A204.1 (cell line): Measurements from ENCODE around the gene PLS3.
"Not testable (repeated sequence)": the region's sequence is repeated elsewhere in the genome, so short reads cannot be mapped to it uniquely, and the experiment has no call there.

ENCODE experiments used
- FAIRE-seq: peaks from 2 replicates; lab custom pipeline; 2012; peaks lifted over from hg19 to GRCh38; lab: Jason Lieb, UNC

The PLS3 gene

GRCh38 chrX:115606861-115607260 lies 45.9 kb downstream of the PLS3 start:
- no peak for FAIRE-seq

- no peak for FAIRE-seq
Observed at GRCh38 chrX:115609621-115610020, 48.6 kb downstream of the PLS3 start.

GRCh38 chrX:115616943-115617563 lies 56.1 kb downstream of the PLS3 start:
- FAIRE-seq, result peak; percentile 62

DNA sequence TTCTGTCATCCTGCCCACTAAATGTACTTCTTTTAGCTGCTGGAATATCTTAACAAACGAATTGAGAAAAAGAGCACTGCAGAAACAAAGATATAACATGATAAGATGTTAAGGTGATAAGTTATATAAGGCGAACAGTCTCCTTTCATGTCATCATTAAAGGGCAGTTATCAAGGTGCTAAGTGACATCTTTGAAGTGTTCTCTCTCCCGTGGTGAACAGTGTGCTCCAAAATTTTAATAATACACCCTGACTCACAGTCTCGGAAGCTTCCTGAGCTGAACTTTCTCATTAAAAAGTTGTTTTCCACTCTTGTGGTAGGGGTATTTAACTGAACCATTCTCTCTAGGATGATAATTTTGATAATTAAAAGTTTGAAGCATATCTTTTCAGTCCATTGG lies 61.6 kb downstream of the PLS3 start:
- FAIRE-seq, result no peak

DNA sequence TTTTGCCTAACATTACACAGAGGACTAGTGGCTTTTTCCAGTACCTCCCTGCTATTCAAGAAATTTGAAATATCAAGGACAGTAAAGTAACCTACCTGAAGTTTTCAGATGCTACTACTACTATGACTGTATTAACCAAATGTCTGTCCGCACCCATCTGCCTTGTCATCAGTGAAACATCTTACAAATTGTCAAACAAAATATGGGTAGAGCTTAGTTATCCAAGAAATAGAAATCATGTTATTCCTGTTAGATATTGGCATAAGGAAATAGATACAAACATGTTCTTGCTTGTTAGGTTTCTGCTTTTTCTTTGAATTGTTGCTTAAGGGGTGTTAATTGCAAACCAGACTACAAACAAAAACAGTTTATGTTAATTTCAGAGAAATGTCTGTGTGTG lies 63.9 kb downstream of the PLS3 start:
- FAIRE-seq, result no peak

DNA sequence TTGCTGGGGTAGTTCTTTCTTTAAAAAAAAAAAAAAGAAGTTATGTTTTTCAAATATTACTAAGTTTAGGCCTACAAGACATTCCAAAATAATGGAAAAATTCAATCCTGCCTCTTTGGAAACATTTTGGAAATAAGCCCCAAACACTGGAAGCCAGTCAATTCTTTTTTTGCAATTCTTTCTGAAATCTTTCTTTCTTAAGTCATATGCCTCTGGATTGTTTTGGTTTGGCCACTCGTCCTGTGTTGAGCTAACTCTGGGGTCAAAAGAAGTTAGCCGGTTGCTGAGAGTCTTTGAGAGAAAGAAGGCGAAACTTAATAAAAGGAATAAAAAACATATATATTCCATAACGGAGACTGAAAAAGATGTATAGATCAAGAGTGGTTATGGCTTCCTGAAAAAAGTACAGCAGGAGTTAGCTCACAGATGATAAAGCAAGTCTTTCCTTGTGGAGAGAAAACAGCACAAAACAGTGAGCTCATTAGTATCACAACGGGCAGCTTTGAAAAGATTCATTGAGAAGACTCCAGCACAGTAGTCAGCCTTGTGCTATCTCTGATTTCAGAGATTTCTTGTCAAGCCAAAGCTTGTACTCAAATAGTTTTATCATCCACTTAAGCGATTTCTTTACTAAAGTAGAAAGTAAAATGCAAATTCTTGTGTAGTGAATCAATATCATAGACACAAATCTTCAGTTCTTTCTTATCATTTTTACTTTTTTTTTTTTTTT lies 64.8 kb downstream of the PLS3 start:
- FAIRE-seq, result no peak

GRCh38 chrX:115630204-115630603 lies 69.2 kb downstream of the PLS3 start:
- no peak for FAIRE-seq

- no peak for FAIRE-seq
Observed at GRCh38 chrX:115632455-115632854, 71.5 kb downstream of the PLS3 start.

GRCh38 chrX:115633397-115633796 lies 72.4 kb downstream of the PLS3 start:
- FAIRE-seq, result not testable (repeated sequence)

DNA sequence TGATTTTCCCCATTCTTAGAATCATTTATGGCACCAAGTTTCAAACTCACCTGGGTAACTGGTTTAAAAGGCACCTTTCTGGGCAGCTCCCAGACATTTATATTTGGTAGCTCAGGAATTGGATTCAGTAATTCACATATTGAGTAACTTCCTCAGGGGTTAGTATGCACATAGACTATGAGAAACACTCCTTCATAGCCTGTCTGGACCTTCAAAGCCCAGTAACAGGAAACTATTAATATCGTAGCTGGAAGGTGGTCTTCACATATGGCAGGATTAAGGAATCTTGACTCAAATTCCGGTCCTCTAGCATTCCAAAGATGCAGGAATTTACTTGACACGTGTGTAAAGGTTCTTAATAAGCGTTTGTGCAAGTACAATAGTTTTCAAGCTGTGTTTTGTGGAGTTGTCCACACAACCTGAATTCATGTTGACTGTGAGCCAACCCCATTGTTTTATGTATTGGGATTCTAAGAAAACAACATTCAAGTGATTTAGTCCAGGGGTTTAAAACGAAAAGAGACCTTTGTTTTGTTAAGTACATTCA lies 78.4 kb downstream of the PLS3 start:
- FAIRE-seq, result no peak

GRCh38 chrX:115642311-115642710 lies 81.3 kb downstream of the PLS3 start:
- FAIRE-seq, result no peak

DNA sequence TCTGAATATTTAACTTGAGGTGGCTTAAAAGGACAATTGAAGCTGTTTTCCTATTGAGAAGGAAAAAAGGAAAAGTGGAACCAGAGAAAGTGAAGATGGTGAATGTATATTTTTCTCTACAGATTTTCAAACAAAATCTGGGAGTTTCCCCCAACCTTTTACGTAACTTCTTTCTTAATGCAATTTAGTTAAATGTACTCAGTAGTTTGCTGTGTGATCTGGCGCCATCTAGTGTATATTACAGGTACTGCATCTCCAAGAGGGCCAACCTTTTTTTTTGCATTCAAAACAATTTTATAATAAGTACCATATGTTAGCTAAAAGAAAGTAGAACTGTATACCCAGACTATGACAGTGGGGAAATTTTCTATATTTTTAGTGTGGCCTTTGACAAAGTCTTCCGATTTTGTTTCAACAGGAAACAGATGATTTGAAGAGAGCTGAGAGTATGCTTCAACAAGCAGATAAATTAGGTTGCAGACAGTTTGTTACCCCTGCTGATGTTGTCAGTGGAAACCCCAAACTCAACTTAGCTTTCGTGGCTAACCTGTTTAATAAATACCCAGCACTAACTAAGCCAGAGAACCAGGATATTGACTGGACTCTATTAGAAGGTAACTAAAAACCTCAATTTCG lies 82.0 kb downstream of the PLS3 start:
- FAIRE-seq, result peak; percentile 98

- FAIRE-seq, result not testable (repeated sequence)
Observed at GRCh38 chrX:115644397-115644796, 83.4 kb downstream of the PLS3 start.

GRCh38 chrX:115649461-115650063 lies 88.6 kb downstream of the PLS3 start:
- FAIRE-seq, result no peak

GRCh38 chrX:115650449-115650848 lies 89.5 kb downstream of the PLS3 start:
- no peak for FAIRE-seq

DNA sequence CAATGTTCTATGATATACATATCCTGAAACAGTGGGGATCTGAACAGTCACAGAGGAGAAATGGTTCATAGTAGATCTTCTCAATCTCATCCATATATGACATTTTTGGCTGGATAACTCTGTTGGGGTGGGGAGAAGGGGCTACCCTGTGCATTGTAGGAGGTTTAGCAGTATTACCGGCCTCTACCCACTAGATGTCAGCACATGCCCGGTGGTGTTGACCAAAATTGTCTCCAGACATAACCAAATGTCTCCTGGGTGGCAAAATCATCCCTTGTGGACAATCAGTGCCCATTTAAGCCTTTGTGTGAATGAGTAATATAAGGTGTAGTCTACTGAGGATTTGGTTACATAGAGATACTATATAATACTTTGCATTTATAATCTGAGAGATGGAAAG lies 89.9 kb downstream of the PLS3 start:
- peak; percentile 29 for FAIRE-seq

- no peak for FAIRE-seq
Observed at GRCh38 chrX:115652221-115652620, 91.2 kb downstream of the PLS3 start.

- FAIRE-seq, result no peak
Observed at GRCh38 chrX:115665122-115665521, 104.1 kb downstream of the PLS3 start.

GRCh38 chrX:115679460-115679859 lies 118.5 kb downstream of the PLS3 start:
- FAIRE-seq, result peak; percentile 39

GRCh38 chrX:115687595-115687994 lies 126.6 kb downstream of the PLS3 start:
- FAIRE-seq, result no peak

- no peak for FAIRE-seq
Observed at GRCh38 chrX:115689931-115690330, 129.0 kb downstream of the PLS3 start.

- peak; percentile 9 for FAIRE-seq
Observed at GRCh38 chrX:115690511-115691216, 129.7 kb downstream of the PLS3 start.
